ENCODE data around the gene SF3B5.

Gene SF3B5

DNA sequence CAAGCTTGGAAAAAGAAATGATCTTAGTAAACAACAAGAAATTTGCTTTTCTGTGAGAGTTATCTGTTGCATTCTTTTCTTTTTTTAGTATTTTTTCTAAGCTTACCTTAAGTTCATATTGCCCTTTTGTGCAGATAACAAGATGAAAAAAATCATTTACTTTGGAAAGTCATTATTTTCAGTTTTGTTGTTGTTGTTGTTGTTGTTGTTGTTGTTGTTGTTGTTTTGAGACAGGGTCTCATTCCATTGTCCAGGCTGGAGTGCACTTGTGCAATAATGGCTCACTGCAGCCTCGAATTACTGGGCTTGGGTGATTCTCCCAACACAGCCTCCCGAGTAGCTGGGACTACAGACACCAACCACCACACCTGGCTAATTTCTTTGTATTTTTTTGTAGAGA is 46.1 kb upstream of the SF3B5 start:
- H3K4me1 ChIP-seq (ENCODE audit: low read depth, poor library complexity, severe bottlenecking): no peaks in the 10 kb centered on the region
- H3K9ac ChIP-seq: no peak overlapping the region
- no peak overlapping the region for H3K4me2 ChIP-seq
- no peak overlapping the region for H2AFZ ChIP-seq (ENCODE audit: low read depth)
- H3K27me3 ChIP-seq (ENCODE audit: insufficient read depth, low read depth): no peaks in the 10 kb centered on the region
- TF ChIP-seq, protein P1, sequence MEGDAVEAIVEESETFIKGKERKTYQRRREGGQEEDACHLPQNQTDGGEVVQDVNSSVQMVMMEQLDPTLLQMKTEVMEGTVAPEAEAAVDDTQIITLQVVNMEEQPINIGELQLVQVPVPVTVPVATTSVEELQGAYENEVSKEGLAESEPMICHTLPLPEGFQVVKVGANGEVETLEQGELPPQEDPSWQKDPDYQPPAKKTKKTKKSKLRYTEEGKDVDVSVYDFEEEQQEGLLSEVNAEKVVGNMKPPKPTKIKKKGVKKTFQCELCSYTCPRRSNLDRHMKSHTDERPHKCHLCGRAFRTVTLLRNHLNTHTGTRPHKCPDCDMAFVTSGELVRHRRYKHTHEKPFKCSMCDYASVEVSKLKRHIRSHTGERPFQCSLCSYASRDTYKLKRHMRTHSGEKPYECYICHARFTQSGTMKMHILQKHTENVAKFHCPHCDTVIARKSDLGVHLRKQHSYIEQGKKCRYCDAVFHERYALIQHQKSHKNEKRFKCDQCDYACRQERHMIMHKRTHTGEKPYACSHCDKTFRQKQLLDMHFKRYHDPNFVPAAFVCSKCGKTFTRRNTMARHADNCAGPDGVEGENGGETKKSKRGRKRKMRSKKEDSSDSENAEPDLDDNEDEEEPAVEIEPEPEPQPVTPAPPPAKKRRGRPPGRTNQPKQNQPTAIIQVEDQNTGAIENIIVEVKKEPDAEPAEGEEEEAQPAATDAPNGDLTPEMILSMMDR (conservative IDR thresholded peaks at IDR 0.05; ENCODE audit: low read depth, low read length): no peak
- no peak overlapping the region for H3K4me3 ChIP-seq (IDR thresholded peaks at IDR 0.05; ENCODE audit: insufficient read depth, low read depth, low read length)
- H3K36me3 ChIP-seq (ENCODE audit: insufficient read depth): no peaks in the 10 kb centered on the region
- H3K79me2 ChIP-seq (ENCODE audit: insufficient read depth, low read depth): no peaks in the 10 kb centered on the region
- no peak overlapping the region for H3K27ac ChIP-seq
- no peaks in the 10 kb centered on the region for H4K20me1 ChIP-seq (ENCODE audit: insufficient read depth)

DNA sequence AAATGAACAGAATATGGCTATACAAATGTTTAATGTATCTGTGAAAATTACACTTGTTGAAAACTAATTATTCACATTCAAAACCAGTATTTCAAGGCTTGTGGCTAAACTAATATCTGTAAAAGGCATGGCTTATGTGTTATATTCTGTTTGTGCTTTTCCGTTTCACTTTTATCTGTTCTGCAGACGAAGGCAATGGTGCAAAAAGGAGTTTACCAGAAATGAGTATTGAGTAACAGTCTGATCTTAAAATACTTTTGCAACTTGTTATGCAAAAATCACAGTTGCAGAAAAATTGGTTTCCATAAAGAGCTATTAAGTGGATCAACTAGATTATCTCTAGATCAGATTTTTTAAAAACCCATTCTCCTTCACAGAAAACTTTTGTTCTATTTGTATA is 45.5 kb upstream of the SF3B5 start:
- H4K20me1 ChIP-seq (ENCODE audit: insufficient read depth): no peaks in the 10 kb centered on the region
- no peak overlapping the region for H3K4me3 ChIP-seq (IDR thresholded peaks at IDR 0.05; ENCODE audit: insufficient read depth, low read depth, low read length)
- H3K4me2 ChIP-seq: no peak overlapping the region
- H3K36me3 ChIP-seq (ENCODE audit: insufficient read depth): no peaks in the 10 kb centered on the region
- no peak overlapping the region for H3K27ac ChIP-seq
- no peak overlapping the region for H3K9ac ChIP-seq
- TF ChIP-seq, protein P1 (conservative IDR thresholded peaks at IDR 0.05; ENCODE audit: low read depth, low read length): no peak
- H3K4me1 ChIP-seq (ENCODE audit: low read depth, poor library complexity, severe bottlenecking): no peaks in the 10 kb centered on the region
- no peaks in the 10 kb centered on the region for H3K27me3 ChIP-seq (ENCODE audit: insufficient read depth, low read depth)
- H2AFZ ChIP-seq (ENCODE audit: low read depth): no peak overlapping the region
- H3K79me2 ChIP-seq (ENCODE audit: insufficient read depth, low read depth): no peaks in the 10 kb centered on the region

DNA sequence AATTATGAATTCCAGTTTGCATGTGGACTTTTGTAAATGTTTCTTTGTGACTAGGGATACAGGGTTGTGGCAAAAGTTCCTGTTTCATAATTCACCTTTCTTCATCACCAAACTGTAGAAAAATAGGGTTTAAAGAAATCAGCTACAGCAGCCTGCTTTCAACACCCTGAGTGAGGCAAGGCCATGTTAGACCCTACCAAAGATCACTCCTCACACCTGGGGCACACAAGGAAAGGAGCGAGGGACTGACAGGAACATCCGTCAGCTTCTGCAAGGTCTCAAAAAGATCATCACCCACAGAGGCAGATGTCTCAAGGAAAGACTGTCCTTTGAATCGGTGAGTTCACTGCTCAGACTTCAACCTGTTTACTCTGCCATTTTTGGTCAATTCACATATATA is 44.4 kb upstream of the SF3B5 start:
- Histone ChIP-seq H3K27me3 (ENCODE audit: insufficient read depth, low read depth) (no peaks in the 10 kb centered on the region), H3K4me1 (ENCODE audit: low read depth, poor library complexity, severe bottlenecking) (no peaks in the 10 kb centered on the region), H3K9ac (no peak overlapping the region), H3K27ac (no peak overlapping the region), H3K4me2 (no peak overlapping the region), H3K36me3 (ENCODE audit: insufficient read depth) (no peaks in the 10 kb centered on the region), H3K4me3 (IDR thresholded peaks at IDR 0.05; ENCODE audit: insufficient read depth, low read depth, low read length) (no peak overlapping the region), H4K20me1 (ENCODE audit: insufficient read depth) (no peaks in the 10 kb centered on the region), H2AFZ (ENCODE audit: low read depth) (no peak overlapping the region), H3K79me2 (ENCODE audit: insufficient read depth, low read depth) (no peaks in the 10 kb centered on the region)
- TF ChIP-seq, protein P1 (conservative IDR thresholded peaks at IDR 0.05; ENCODE audit: low read depth, low read length): no peak

DNA sequence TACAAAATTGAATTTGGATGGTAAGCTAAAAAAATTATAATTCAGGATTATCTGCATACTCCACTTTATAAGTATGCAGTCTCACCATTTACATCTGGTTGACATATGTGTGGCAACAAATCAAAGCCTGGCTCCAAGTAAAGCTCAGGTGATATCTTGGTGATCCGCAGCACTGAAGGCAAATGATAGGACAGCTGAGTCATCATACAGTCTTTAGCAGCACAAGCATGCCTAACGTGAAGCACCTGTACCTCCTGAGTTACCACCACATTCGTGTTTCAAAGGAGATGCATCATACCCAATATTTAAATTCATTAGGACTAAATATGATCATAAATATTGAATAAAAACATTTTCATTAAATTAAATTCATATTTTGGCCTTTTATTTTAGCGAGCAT is 43.2 kb upstream of the SF3B5 start:
- H3K27ac ChIP-seq: no peak overlapping the region
- H3K4me3 ChIP-seq (IDR thresholded peaks at IDR 0.05; ENCODE audit: insufficient read depth, low read depth, low read length): no peak overlapping the region
- H3K4me1 ChIP-seq (ENCODE audit: low read depth, poor library complexity, severe bottlenecking): no peaks in the 10 kb centered on the region
- H3K4me2 ChIP-seq: no peak overlapping the region
- H3K36me3 ChIP-seq (ENCODE audit: insufficient read depth): no peaks in the 10 kb centered on the region
- no peaks in the 10 kb centered on the region for H3K79me2 ChIP-seq (ENCODE audit: insufficient read depth, low read depth)
- no peaks in the 10 kb centered on the region for H3K27me3 ChIP-seq (ENCODE audit: insufficient read depth, low read depth)
- H4K20me1 ChIP-seq (ENCODE audit: insufficient read depth): no peaks in the 10 kb centered on the region
- no peak overlapping the region for H3K9ac ChIP-seq
- TF ChIP-seq, protein P1 (conservative IDR thresholded peaks at IDR 0.05; ENCODE audit: low read depth, low read length): no peak
- H2AFZ ChIP-seq (ENCODE audit: low read depth): no peak overlapping the region

DNA sequence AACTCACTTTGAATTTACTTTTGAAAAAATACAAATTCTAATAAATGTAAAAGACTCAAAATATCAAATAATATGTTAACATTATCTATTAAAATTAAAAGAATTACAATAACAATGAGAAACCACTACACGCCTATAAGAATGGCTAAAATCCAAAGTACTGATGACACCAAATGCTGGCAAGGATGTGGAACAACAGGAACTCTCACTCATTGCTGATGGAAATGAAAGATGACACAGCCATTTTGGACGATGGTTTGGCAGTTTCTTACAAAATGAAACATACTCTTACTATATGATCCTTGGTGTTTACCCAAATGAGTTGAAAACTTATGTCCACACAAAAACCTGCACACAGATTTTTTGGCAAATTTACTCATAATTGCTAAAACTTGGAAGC is 39.4 kb upstream of the SF3B5 start:
- no peak overlapping the region for H3K4me3 ChIP-seq (IDR thresholded peaks at IDR 0.05; ENCODE audit: insufficient read depth, low read depth, low read length)

More for the DNA sequence above, 39.4 kb upstream of the SF3B5 start:
- Histone ChIP-seq H3K36me3 (ENCODE audit: insufficient read depth) (no peaks in the 10 kb centered on the region), H3K9ac (no peak overlapping the region), H3K27ac (no peak overlapping the region), H3K27me3 (ENCODE audit: insufficient read depth, low read depth) (no peaks in the 10 kb centered on the region), H3K79me2 (ENCODE audit: insufficient read depth, low read depth) (no peaks in the 10 kb centered on the region), H3K4me1 (ENCODE audit: low read depth, poor library complexity, severe bottlenecking) (no peaks in the 10 kb centered on the region), H2AFZ (ENCODE audit: low read depth) (no peak overlapping the region), H3K4me2 (no peak overlapping the region), H4K20me1 (ENCODE audit: insufficient read depth) (no peaks in the 10 kb centered on the region)
- TF ChIP-seq, protein P1 (conservative IDR thresholded peaks at IDR 0.05; ENCODE audit: low read depth, low read length): no peak
